ENCODE results near the gene PWWP2A.

Gene PWWP2A

GRCh38 chr5:160159991-160160792 lies 40.9 kb upstream of the PWWP2A start:
- TF ChIP-seq ZBTB7A (IDR thresholded peaks at IDR 0.05; ENCODE audit: low read depth) (no peak), REST (IDR thresholded peaks at IDR 0.05; ENCODE audit: low read depth) (no peak), CEBPB (IDR thresholded peaks at IDR 0.05) (no peak), TAF1 (IDR thresholded peaks at IDR 0.05; ENCODE audit: low read depth) (no peak), YY1 (IDR thresholded peaks at IDR 0.05; ENCODE audit: low read depth) (no peak), RAD21 (IDR thresholded peaks at IDR 0.05; ENCODE audit: low read depth) (no peak), USF1 (IDR thresholded peaks at IDR 0.05) (no peak), NFIC (IDR thresholded peaks at IDR 0.05) (no peak), TCF12 (IDR thresholded peaks at IDR 0.05; ENCODE audit: low read depth) (no peak), TEAD4 (IDR thresholded peaks at IDR 0.05) (no peak), EP300 (IDR thresholded peaks at IDR 0.05; ENCODE audit: borderline replicate concordance) (no peak), EGR1 (IDR thresholded peaks at IDR 0.05) (no peak), MAX (IDR thresholded peaks at IDR 0.05) (no peak), CREB1 (IDR thresholded peaks at IDR 0.05; ENCODE audit: low read depth) (no peak), FOXM1 (IDR thresholded peaks at IDR 0.05; ENCODE audit: borderline replicate concordance, low read depth) (no peak)

GRCh38 chr5:160158087-160158486 lies 38.8 kb upstream of the PWWP2A start:
- TF ChIP-seq RAD21 (IDR thresholded peaks at IDR 0.05; ENCODE audit: low read depth) (peak; percentile 38), TAF1 (IDR thresholded peaks at IDR 0.05; ENCODE audit: low read depth) (no peak)

GRCh38 chr5:160155017-160155750 lies 35.9 kb upstream of the PWWP2A start:
- peak; percentile 80 for TF ChIP-seq CEBPB (IDR thresholded peaks at IDR 0.05)
- TF ChIP-seq RAD21 (IDR thresholded peaks at IDR 0.05; ENCODE audit: low read depth): no peak

GRCh38 chr5:160152901-160153300 lies 33.7 kb upstream of the PWWP2A start:
- no peak for TF ChIP-seq CEBPB (IDR thresholded peaks at IDR 0.05)
- TF ChIP-seq ZBTB7A (IDR thresholded peaks at IDR 0.05; ENCODE audit: low read depth): no peak
- no peak for TF ChIP-seq MAX (IDR thresholded peaks at IDR 0.05)
- TF ChIP-seq REST (IDR thresholded peaks at IDR 0.05; ENCODE audit: low read depth): no peak
- TF ChIP-seq NFIC (IDR thresholded peaks at IDR 0.05): no peak
- no peak for TF ChIP-seq USF1 (IDR thresholded peaks at IDR 0.05)
- TF ChIP-seq EP300 (IDR thresholded peaks at IDR 0.05; ENCODE audit: borderline replicate concordance): no peak
- TF ChIP-seq CREB1 (IDR thresholded peaks at IDR 0.05; ENCODE audit: low read depth): no peak
- no peak for TF ChIP-seq YY1 (IDR thresholded peaks at IDR 0.05; ENCODE audit: low read depth)
- no peak for TF ChIP-seq TAF1 (IDR thresholded peaks at IDR 0.05; ENCODE audit: low read depth)
- TF ChIP-seq EGR1 (IDR thresholded peaks at IDR 0.05): no peak

GRCh38 chr5:160152287-160152686 lies 33.0 kb upstream of the PWWP2A start:
- TF ChIP-seq ZBTB7A (IDR thresholded peaks at IDR 0.05; ENCODE audit: low read depth) (no peak), RAD21 (IDR thresholded peaks at IDR 0.05; ENCODE audit: low read depth) (no peak)

GRCh38 chr5:160151017-160151416 lies 31.8 kb upstream of the PWWP2A start:
- no peak for TF ChIP-seq REST (IDR thresholded peaks at IDR 0.05; ENCODE audit: low read depth)

Measured in Ishikawa (cell line).